Mesothelial cell of epicardium (in vitro differentiated cells): ENCODE results near the gene CNTNAP5. TPM values are rescaled to one million over a fixed set of nuclear protein-coding genes. Genes with fewer than 3 reads are reported as not detected.
"Not testable (repeated sequence)": the region's sequence is repeated elsewhere in the genome, so short reads cannot be mapped to it uniquely, and the experiment has no call there.

Experiments
- DNase-seq, 2 experiments: peaks; one replicate each; pipeline ENCODE4 v3.0.0; 2021; ENCODE audit warnings: low spot score in 2 of 2; ENCODE audit not compliant: unreplicated experiment in 2 of 2
- H3K27ac Mint-ChIP-seq: 2 replicates; pipeline ENCODE4 v1.8.0; 2021; ENCODE audit warnings: mixed read lengths
- H3K27me3 Mint-ChIP-seq: 2 replicates; pipeline ENCODE4 v1.8.0; 2021; ENCODE audit warnings: low read depth, mixed read lengths
- H3K36me3 Mint-ChIP-seq: 2 replicates; pipeline ENCODE4 v1.8.0; 2021; ENCODE audit warnings: mixed read lengths
- H3K4me1 Mint-ChIP-seq: 2 replicates; pipeline ENCODE4 v1.8.0; 2021; ENCODE audit warnings: mixed read lengths
- H3K4me3 Mint-ChIP-seq: 2 replicates; pipeline ENCODE4 v1.8.0; 2021; ENCODE audit warnings: mild to moderate bottlenecking, moderate library complexity, mixed read lengths
- H3K9me3 Mint-ChIP-seq: 2 replicates; pipeline ENCODE4 v1.8.0; 2021; ENCODE audit warnings: mixed read lengths
- CTCF ChIP-seq: fragments of 200-600 bp; sonication (generic); IDR thresholded peaks from one replicate; pipeline ENCODE4 v1.5.0; 2021; ENCODE audit warnings: antibody characterized with exemption; ENCODE audit not compliant: unreplicated experiment
- total RNA-seq: library from RNA; stranded (reverse); gene quantifications from 3 replicates; pipeline ENCODE4 v1.2.1, GENCODE V29; 2021

CNTNAP5 gene
- total RNA-seq, 1 donor from 2014 or later = 0.22 TPM

DNA sequence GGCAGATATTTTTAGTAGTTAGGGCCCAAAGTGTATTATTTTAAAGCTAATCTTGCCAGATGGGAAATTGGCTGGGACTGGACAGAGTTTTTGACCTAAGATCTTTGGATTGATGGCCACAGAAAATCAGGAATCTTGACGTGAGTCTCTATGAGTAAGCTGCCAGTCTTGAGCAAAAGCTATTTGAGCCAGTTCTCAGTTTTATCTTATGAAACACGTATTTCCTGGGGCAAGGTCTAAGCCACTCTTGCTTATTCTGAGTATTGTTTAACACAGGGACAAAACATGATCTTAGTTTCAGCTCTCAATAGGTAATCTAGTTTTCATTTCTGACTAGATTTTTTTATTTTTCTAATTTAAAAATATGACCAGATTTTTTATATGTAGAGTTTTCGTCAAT, 329.4 kb downstream of the CNTNAP5 start:
- H3K4me1 Mint-ChIP-seq = no peaks in the 10 kb centered on the region
- no peak overlapping the region for H3K27ac Mint-ChIP-seq

GRCh38 chr2:124361966-124362365, 336.9 kb downstream of the CNTNAP5 start:
- H3K4me1 Mint-ChIP-seq, H3K27me3 Mint-ChIP-seq, DNase-seq, H3K36me3 Mint-ChIP-seq, H3K27ac Mint-ChIP-seq, H3K4me3 Mint-ChIP-seq, H3K9me3 Mint-ChIP-seq: not testable (repeated sequence)

More for the DNA sequence above, 329.4 kb downstream of the CNTNAP5 start:
- TF ChIP-seq CTCF = no peak
- Mint-ChIP-seq H3K4me3 (no peak overlapping the region), H3K36me3 (no peaks in the 10 kb centered on the region), H3K27me3 (no peaks in the 10 kb centered on the region), H3K9me3 (no peaks in the 10 kb centered on the region)
- no peak for DNase-seq

- no peak for TF ChIP-seq CTCF
- H3K4me3 Mint-ChIP-seq = no peak overlapping the region
- H3K9me3 Mint-ChIP-seq = no peaks in the 10 kb centered on the region
- DNase-seq = no peak
- H3K4me1 Mint-ChIP-seq = no peaks in the 10 kb centered on the region
- no peaks in the 10 kb centered on the region for H3K36me3 Mint-ChIP-seq
- H3K27ac Mint-ChIP-seq = no peak overlapping the region
- H3K27me3 Mint-ChIP-seq = peaks cover 14% of the 10 kb centered on the region
Observed at GRCh38 chr2:124369181-124369580, 344.1 kb downstream of the CNTNAP5 start.

DNA sequence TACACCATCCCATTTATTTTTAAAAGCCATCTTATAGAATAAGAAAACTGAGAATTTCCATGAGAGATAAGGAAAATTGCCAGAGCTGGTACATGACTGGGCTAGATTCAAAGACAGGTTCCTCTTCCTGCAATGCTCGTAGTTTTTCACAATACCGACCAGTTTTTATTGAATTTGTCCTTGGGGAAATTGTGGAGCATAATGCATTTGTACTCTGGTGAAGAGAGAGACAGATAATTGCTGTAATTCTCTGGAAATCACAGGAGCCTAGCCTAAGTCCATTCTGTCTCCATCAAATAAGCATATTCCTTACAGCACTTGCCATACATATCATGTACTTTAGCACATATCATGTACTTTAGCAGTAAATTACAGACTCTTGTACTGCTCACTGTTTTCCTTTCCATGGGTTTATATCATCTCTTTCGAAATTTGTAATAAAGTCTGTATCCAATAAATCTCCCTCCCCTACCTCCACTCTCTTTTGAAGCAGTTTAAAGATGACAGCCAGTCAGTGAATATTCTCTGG, 355.2 kb downstream of the CNTNAP5 start:
- H3K4me1 Mint-ChIP-seq = no peaks in the 10 kb centered on the region

DNA sequence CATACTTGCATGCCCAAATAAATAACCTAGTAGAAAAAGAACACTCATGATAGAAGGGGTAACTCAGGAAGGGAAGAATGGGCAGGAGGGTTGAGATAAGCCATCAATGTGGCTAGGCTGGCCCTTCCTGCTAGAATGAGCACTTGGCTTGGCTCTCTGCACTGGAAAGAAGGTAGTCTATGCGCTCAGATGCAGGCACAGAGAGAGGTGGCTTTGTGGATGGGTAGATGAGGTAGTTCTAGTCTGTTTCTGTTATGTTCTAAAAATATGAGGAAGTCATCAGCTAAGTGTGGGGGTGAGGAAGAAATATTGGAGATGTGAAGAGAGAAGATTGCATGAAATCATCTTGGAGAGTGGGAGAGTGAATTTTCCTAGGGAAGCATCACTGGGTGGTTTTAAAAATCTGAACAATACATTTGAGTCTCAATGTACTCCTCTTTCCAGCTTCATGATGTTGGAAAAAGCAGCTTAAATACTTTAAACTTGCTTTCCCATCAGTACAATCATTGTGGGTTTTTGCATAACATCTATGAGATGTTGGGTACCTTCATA, 357.1 kb downstream of the CNTNAP5 start:
- Mint-ChIP-seq H3K9me3 (peaks cover 7% of the 10 kb centered on the region), H3K27me3 (peaks cover 8% of the 10 kb centered on the region), H3K4me1 (no peaks in the 10 kb centered on the region), H3K4me3 (no peak overlapping the region), H3K27ac (no peak overlapping the region), H3K36me3 (no peaks in the 10 kb centered on the region)
- DNase-seq = no peak
- TF ChIP-seq CTCF = no peak

More for the DNA sequence above, 355.2 kb downstream of the CNTNAP5 start:
- Mint-ChIP-seq H3K36me3 (no peaks in the 10 kb centered on the region), H3K27me3 (peaks cover 2% of the 10 kb centered on the region), H3K4me3 (no peak overlapping the region), H3K9me3 (peaks cover 7% of the 10 kb centered on the region), H3K27ac (no peak overlapping the region)
- no peak for TF ChIP-seq CTCF
- DNase-seq = no peak

DNA sequence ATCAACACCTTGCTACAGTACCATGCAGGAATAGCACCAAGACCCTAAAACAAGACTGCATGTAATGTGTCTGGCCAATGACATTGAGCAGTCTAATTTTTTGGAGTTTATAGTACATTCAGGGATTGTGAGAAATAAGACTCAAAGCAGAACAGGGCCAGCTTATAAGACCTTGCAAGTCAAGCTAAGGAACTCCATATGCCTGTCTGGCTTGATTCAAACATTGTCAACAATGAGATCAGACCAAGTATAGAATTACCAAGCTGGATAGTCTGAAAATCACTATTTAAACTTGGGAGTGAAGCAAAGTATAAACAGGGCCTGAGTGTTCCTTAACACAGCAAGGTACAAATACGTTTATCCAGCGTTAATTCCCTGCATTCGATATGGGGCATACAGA, 370.9 kb downstream of the CNTNAP5 start:
- peaks cover 8% of the 10 kb centered on the region for H3K27me3 Mint-ChIP-seq
- H3K9me3 Mint-ChIP-seq = no peaks in the 10 kb centered on the region
- no peak overlapping the region for H3K27ac Mint-ChIP-seq
- no peak for DNase-seq
- TF ChIP-seq CTCF = no peak
- no peak overlapping the region for H3K4me3 Mint-ChIP-seq
- no peaks in the 10 kb centered on the region for H3K36me3 Mint-ChIP-seq
- no peaks in the 10 kb centered on the region for H3K4me1 Mint-ChIP-seq
